DMS53 (cell line): Measurements from ENCODE around the gene RIC3.
"Not testable (repeated sequence)": the region's sequence is repeated elsewhere in the genome, so short reads cannot be mapped to it uniquely, and the experiment has no call there.

Source experiments
- DNase-seq: peaks from one replicate; lab custom pipeline; 2025; lab: John Stamatoyannopoulos, UW

Gene RIC3

GRCh38 chr11:8186429-8186828 is 17.6 kb upstream of the RIC3 start:
- DNase-seq = no peak

- DNase-seq = no peak
These were observed 14.3 kb upstream of the RIC3 start for GRCh38 chr11:8183111-8183510.

- no peak for DNase-seq
These were observed 11.6 kb upstream of the RIC3 start for GRCh38 chr11:8180469-8180868.

GRCh38 chr11:8178297-8178696 is 9.5 kb upstream of the RIC3 start:
- DNase-seq = no peak

GRCh38 chr11:8177136-8177535 is 8.3 kb upstream of the RIC3 start:
- DNase-seq = no peak

- DNase-seq = peak; percentile 31
These were observed 1.0 kb downstream of the RIC3 start for GRCh38 chr11:8167796-8168195.

- DNase-seq = peak; percentile 47
These were observed 4.1 kb downstream of the RIC3 start for GRCh38 chr11:8164746-8165145.

- not testable (repeated sequence) for DNase-seq
These were observed 7.1 kb downstream of the RIC3 start for GRCh38 chr11:8161627-8162304.

- no peak for DNase-seq
These were observed 11.9 kb downstream of the RIC3 start for GRCh38 chr11:8156877-8157276.

GRCh38 chr11:8149726-8150125 is 19.1 kb downstream of the RIC3 start:
- no peak for DNase-seq

GRCh38 chr11:8138526-8138925 is 30.3 kb downstream of the RIC3 start:
- no peak for DNase-seq

- no peak for DNase-seq
These were observed 41.4 kb downstream of the RIC3 start for GRCh38 chr11:8127447-8127846.

- DNase-seq = no peak
These were observed 42.1 kb downstream of the RIC3 start for GRCh38 chr11:8126649-8127289.

GRCh38 chr11:8122173-8122764 is 46.6 kb downstream of the RIC3 start:
- DNase-seq = no peak

GRCh38 chr11:8111636-8112035 is 57.2 kb downstream of the RIC3 start:
- DNase-seq = no peak

- no peak for DNase-seq
These were observed 58.4 kb downstream of the RIC3 start for GRCh38 chr11:8110396-8110795.

- DNase-seq = no peak
These were observed 59.1 kb downstream of the RIC3 start for GRCh38 chr11:8109675-8110074.

GRCh38 chr11:8108421-8108820 is 60.4 kb downstream of the RIC3 start:
- DNase-seq = no peak

- DNase-seq = no peak
These were observed 61.2 kb downstream of the RIC3 start for GRCh38 chr11:8107642-8108041.

- no peak for DNase-seq
These were observed 62.1 kb downstream of the RIC3 start for GRCh38 chr11:8106679-8107078.

GRCh38 chr11:8105666-8106065 is 63.2 kb downstream of the RIC3 start:
- no peak for DNase-seq

GRCh38 chr11:8105133-8105532 is 63.7 kb downstream of the RIC3 start:
- no peak for DNase-seq

- DNase-seq = no peak
These were observed 64.9 kb downstream of the RIC3 start for GRCh38 chr11:8103909-8104308.

GRCh38 chr11:8102965-8103364 is 65.9 kb downstream of the RIC3 start:
- DNase-seq = no peak
